ENCODE data around the gene NFIC. TPM values are rescaled to one million over a fixed set of nuclear protein-coding genes. Genes with fewer than 3 reads are reported as not detected.

Gene NFIC
- total RNA-seq, 1 experiment from 2014 or later, result 8.0 TPM

DNA sequence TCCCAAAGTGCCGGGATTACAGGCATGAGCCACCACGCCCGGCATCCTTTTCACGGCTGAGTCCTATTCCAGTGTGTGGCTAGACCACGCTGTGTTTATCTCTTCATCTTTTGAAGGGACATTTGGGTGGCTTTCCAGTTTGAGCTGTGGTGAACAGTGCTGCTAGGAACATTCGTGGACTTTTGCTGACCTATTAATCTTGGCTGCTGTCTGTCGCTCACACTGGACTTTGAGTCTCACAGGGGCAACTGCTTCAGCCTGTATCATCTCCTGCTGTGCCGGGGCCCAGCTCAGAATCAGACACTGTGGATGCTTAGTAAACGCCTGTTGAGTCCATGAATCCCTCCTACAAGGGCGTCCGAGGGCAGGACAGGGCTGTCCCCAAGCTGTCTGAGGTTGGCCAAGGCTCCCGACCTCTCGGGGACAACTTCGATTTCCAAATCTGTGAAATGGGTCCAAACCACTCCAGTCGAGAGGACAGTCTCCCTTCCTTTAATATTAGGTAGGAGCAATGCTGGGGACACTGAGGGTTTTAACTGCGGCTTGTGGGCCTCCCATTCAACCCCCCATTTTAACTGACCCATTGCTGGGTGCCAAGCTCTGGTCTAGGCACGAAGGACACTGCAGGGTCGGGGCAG, 65.5 kb downstream of the NFIC start:
- Mint-ChIP-seq H3K27me3 (ENCODE audit: low read depth) (peaks cover 23% of the 10 kb centered on the region), H3K27ac (no peak overlapping the region), H3K4me1 (peaks cover 8 to 11% of the 10 kb centered on the region in 2 experiments), H3K9me3 (no peaks in the 10 kb centered on the region; a peak in 1 of 5 replicates), H3K4me3 (no peak overlapping the region), H3K36me3 (ENCODE audit: insufficient read depth in 1 of 3, low read depth in 3 of 3) (no peaks in the 10 kb centered on the region; a peak in 1 of 7 replicates)
- Histone ChIP-seq H4K20me1 (ENCODE audit: control insufficient read depth, insufficient read depth, insufficient read length) (no peaks in the 10 kb centered on the region), H3K79me2 (ENCODE audit: insufficient read depth, low read length) (no peaks in the 10 kb centered on the region), H3K27ac (ENCODE audit: insufficient read length, low read depth, low read length) (no peak overlapping the region), H3K4me2 (ENCODE audit: insufficient read depth, insufficient read length, low read length) (no peak overlapping the region), H4K91ac (ENCODE audit: insufficient read length, low read depth, low read length) (no peak overlapping the region), H2BK20ac (ENCODE audit: low read depth, low read length, poor library complexity, severe bottlenecking) (no peak overlapping the region), H4K8ac (replicated peaks; ENCODE audit: insufficient read length, low read depth, low read length) (no peak overlapping the region), H2BK120ac (ENCODE audit: low read depth, low read length, poor library complexity, severe bottlenecking) (no peak overlapping the region), H3K23me2 (ENCODE audit: insufficient read length, low read depth, low read length, poor library complexity, severe bottlenecking) (peaks cover 4% of the 10 kb centered on the region), H3K79me1 (ENCODE audit: insufficient read depth, low read depth, low read length, poor library complexity, severe bottlenecking) (no peaks in the 10 kb centered on the region), H3K27me3 (ENCODE audit: insufficient read depth, low read length) (no peaks in the 10 kb centered on the region), H3K9ac (ENCODE audit: extremely low read depth, insufficient read length, low read length) (no peak overlapping the region), H2AFZ (ENCODE audit: low read length) (no peak overlapping the region), H3K14ac (ENCODE audit: insufficient read depth, low read length) (no peak overlapping the region), H3K23ac (ENCODE audit: insufficient read length, low read depth, low read length) (no peak overlapping the region), H3K18ac (ENCODE audit: insufficient read length, low read depth, low read length) (no peak overlapping the region), H3T11ph (ENCODE audit: low read length) (no peak overlapping the region), H2AK5ac (ENCODE audit: insufficient read length, low read length) (no peak overlapping the region), H3K4ac (ENCODE audit: low read depth, low read length) (no peak overlapping the region), H3K9me3 (ENCODE audit: control insufficient read depth, low read depth, low read length) (no peaks in the 10 kb centered on the region), H3K4me1 (ENCODE audit: insufficient read depth, low read length) (no peaks in the 10 kb centered on the region), H2BK5ac (ENCODE audit: insufficient read length, low read length) (no peak overlapping the region), H2BK12ac (ENCODE audit: insufficient read length, low read depth, low read length) (no peak overlapping the region), H4K5ac (ENCODE audit: insufficient read length, low read depth, low read length) (no peak overlapping the region), H3K56ac (ENCODE audit: insufficient read length, low read depth, low read length) (no peak overlapping the region), H2BK15ac (ENCODE audit: low read depth, low read length) (no peak overlapping the region)
- TF ChIP-seq, protein P1, sequence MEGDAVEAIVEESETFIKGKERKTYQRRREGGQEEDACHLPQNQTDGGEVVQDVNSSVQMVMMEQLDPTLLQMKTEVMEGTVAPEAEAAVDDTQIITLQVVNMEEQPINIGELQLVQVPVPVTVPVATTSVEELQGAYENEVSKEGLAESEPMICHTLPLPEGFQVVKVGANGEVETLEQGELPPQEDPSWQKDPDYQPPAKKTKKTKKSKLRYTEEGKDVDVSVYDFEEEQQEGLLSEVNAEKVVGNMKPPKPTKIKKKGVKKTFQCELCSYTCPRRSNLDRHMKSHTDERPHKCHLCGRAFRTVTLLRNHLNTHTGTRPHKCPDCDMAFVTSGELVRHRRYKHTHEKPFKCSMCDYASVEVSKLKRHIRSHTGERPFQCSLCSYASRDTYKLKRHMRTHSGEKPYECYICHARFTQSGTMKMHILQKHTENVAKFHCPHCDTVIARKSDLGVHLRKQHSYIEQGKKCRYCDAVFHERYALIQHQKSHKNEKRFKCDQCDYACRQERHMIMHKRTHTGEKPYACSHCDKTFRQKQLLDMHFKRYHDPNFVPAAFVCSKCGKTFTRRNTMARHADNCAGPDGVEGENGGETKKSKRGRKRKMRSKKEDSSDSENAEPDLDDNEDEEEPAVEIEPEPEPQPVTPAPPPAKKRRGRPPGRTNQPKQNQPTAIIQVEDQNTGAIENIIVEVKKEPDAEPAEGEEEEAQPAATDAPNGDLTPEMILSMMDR (conservative IDR thresholded peaks at IDR 0.05), result no peak
- no peak for DNase-seq
- no CpG with 5 or more reads among the region's 18 CpGs for WGBS (ENCODE audit: extremely low coverage, insufficient read length, low lambda C conversion rate)
